ENCODE results near the gene OBI1. TPM values are rescaled to one million over a fixed set of nuclear protein-coding genes. Genes with fewer than 3 reads are reported as not detected.

Gene OBI1
- total RNA-seq, 1 donor from 2014 or later: 26.1 TPM

DNA sequence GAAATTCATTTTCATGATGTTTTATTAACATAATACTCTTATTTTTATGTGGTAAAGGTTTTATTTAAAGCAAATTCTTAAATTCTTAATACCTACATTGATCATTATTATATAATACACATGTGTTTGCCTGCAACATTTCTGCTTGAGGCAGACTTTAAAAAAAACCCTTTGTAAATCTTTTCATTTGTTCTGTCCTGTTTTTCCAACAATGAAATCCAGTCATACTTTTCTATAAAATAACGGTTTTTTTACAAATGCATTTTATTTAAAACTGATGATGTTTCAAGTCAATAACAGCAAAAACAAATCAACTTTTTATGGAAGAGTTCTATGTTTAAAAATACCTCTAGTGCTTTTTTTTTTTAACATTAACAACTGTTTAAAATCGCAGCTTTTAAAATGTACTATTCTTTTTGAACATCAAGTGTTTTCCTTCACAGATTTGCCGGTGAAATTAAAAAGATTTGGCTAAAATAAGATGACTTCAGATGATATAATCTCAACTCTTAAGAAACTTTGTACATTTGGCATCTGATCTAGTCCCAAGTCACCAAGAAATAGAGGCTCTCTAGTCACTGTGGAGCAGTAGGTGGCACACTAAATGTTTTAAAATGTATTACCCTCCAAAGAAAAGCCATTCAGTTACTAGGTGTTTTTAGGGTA lies 60.7 kb downstream of the OBI1 start:
- Mint-ChIP-seq H3K4me1 (peaks cover 16% of the 10 kb centered on the region), H3K9me3 (no peaks in the 10 kb centered on the region), H3K27me3 (ENCODE audit: low read depth) (peaks cover 96% of the 10 kb centered on the region), H3K27ac (ENCODE audit: unreplicated experiment) (no peak overlapping the region), H3K4me3 (no peak overlapping the region), H3K36me3 (ENCODE audit: low read depth) (peaks cover 6% of the 10 kb centered on the region)
- TF ChIP-seq, protein P1, sequence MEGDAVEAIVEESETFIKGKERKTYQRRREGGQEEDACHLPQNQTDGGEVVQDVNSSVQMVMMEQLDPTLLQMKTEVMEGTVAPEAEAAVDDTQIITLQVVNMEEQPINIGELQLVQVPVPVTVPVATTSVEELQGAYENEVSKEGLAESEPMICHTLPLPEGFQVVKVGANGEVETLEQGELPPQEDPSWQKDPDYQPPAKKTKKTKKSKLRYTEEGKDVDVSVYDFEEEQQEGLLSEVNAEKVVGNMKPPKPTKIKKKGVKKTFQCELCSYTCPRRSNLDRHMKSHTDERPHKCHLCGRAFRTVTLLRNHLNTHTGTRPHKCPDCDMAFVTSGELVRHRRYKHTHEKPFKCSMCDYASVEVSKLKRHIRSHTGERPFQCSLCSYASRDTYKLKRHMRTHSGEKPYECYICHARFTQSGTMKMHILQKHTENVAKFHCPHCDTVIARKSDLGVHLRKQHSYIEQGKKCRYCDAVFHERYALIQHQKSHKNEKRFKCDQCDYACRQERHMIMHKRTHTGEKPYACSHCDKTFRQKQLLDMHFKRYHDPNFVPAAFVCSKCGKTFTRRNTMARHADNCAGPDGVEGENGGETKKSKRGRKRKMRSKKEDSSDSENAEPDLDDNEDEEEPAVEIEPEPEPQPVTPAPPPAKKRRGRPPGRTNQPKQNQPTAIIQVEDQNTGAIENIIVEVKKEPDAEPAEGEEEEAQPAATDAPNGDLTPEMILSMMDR (conservative IDR thresholded peaks at IDR 0.05): no peak
- no peak for DNase-seq (ENCODE audit: low read depth, low spot score)

- Mint-ChIP-seq H3K27me3 (ENCODE audit: low read depth) (peaks cover 96% of the 10 kb centered on the region), H3K4me1 (peaks cover 13% of the 10 kb centered on the region), H3K27ac (ENCODE audit: unreplicated experiment) (no peak overlapping the region), H3K4me3 (peak overlapping the region; percentile 59), H3K9me3 (no peaks in the 10 kb centered on the region), H3K36me3 (ENCODE audit: low read depth) (peaks cover 4% of the 10 kb centered on the region)
- TF ChIP-seq, protein P1 (conservative IDR thresholded peaks at IDR 0.05): no peak
- no peak for DNase-seq (ENCODE audit: low read depth, low spot score)
Measured at GRCh38 chr13:78597602-78597932, 61.4 kb downstream of the OBI1 start.

DNA sequence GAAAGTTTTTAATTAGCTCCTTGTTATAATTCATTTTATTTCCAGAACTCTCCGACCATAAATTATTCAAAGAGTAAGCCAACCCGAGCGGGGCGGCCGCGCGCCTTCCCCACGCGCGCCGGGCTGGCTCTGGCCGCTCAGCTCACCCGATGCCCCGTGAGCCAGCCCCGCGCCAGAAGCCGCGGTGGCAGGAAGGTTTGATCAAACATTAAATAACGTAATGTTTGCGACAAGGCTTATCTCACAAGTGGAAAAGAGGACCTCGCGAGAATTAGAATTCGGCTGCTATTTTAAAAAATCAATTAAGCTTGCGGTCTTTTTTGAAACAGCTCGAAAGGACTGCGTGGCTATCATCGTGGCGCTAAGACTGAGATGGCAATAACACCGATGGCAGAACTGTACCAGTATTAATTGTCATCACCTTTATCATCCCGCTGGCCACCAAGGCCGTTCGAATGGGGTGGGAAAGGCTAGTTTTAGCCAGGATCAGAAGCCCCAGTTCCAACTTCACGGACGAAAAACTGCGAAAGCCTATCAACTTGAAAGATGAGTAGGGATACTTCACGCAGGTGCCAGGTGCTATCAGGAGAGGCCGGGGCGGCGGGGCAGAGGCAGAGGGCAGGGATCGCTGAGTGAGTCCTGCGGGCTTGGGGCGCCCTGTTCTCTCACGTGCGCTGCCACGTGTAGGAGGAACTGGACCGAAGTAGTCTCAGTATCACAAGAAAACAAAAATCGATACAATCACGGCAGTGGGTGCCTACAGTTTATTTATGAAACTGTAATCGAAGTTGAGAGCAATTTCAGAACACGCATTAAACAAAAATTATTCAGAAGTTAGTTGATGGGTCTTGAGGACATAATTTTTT lies 62.0 kb downstream of the OBI1 start:
- TF ChIP-seq, protein P1 (conservative IDR thresholded peaks at IDR 0.05): no peak
- no peaks in the 10 kb centered on the region for H3K9me3 Mint-ChIP-seq
- H3K27me3 Mint-ChIP-seq (ENCODE audit: low read depth): peaks cover 98% of the 10 kb centered on the region
- peaks cover 9% of the 10 kb centered on the region for H3K4me1 Mint-ChIP-seq
- peak overlapping the region; percentile 73 for H3K4me3 Mint-ChIP-seq
- H3K27ac Mint-ChIP-seq (ENCODE audit: unreplicated experiment): no peak overlapping the region
- no peak for DNase-seq (ENCODE audit: low read depth, low spot score)
- no peaks in the 10 kb centered on the region for H3K36me3 Mint-ChIP-seq (ENCODE audit: low read depth)

GRCh38 chr13:78596399-78596735 lies 62.6 kb downstream of the OBI1 start:
- TF ChIP-seq, protein P1 (conservative IDR thresholded peaks at IDR 0.05): no peak
- Mint-ChIP-seq H3K9me3 (no peaks in the 10 kb centered on the region), H3K27ac (ENCODE audit: unreplicated experiment) (no peak overlapping the region), H3K4me3 (peak overlapping the region; percentile 73), H3K4me1 (peaks cover 7% of the 10 kb centered on the region), H3K27me3 (ENCODE audit: low read depth) (peaks cover 100% of the 10 kb centered on the region), H3K36me3 (ENCODE audit: low read depth) (no peaks in the 10 kb centered on the region)
- DNase-seq (ENCODE audit: low read depth, low spot score): no peak

DNA sequence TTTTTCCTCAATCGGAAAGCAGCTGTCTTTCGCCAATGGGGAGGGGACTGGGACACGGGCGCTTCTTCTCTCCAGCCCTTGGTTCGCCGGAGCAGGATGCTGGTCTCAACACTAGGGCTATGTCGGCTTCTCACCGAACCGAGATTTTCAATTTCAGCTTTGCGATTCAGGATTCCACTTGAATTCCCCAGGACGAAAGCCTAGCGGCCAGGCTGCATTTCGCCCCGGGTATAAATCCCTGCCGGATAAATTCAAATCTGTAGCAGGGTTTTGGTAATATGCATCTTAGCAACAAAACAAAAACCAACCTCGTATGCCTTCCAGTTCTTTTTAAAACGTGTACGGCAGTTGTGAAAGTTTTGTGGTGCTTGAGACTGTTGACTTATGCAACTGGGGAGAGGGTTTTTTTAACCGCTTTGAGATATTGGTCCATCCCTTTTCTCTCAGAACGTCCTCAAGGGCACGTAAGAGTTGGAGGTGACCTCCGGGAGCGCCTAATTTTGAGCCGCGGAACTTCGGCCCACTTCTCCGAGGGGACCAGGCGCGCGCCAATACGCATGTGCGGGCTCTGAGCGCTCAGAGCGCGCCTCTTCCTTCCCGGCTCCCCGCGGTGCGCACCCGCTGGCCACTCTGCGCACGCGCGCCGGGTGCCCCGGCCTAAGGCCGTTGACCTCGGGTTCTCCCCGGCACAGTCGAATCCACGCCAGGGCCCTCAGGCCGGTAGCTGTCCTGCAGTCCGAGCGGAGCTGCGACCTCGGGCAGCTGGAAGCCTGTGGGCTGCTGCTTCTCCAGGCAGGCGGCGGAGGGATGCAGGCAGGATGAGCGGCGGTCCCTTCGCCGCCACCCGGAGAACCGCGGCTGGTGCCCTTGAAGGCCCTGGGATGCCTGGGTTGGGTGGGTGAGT lies 63.2 kb downstream of the OBI1 start:
- Mint-ChIP-seq H3K36me3 (ENCODE audit: low read depth) (no peaks in the 10 kb centered on the region), H3K9me3 (no peaks in the 10 kb centered on the region), H3K27me3 (ENCODE audit: low read depth) (peaks cover 99% of the 10 kb centered on the region), H3K4me3 (peak overlapping the region; percentile 73), H3K4me1 (peaks cover 5% of the 10 kb centered on the region), H3K27ac (ENCODE audit: unreplicated experiment) (no peak overlapping the region)
- TF ChIP-seq, protein P1 (conservative IDR thresholded peaks at IDR 0.05): no peak
- no peak for DNase-seq (ENCODE audit: low read depth, low spot score)

Data from neural crest cell (in vitro differentiated cells).